Brain microvascular endothelial cell (primary cell): ENCODE measurements around the gene HBEGF.

ENCODE experiments used
- DNase-seq: peaks from one replicate; pipeline ENCODE4 v3.0.0-alpha.2; 2020
- H3K27ac ChIP-seq: fragments of 250-450 bp; sonication (Bioruptor Pico); 2 replicates; pipeline ENCODE4 v1.5.1; 2020; ENCODE audit warnings: mild to moderate bottlenecking, moderate library complexity
- H3K27me3 ChIP-seq: fragments of 250-450 bp; sonication (Bioruptor Pico); replicated peaks from 2 replicates; pipeline ENCODE4 v1.5.1; 2020; ENCODE audit warnings: mild to moderate bottlenecking
- H3K36me3 ChIP-seq: fragments of 250-450 bp; sonication (Bioruptor Pico); replicated peaks from 2 replicates; pipeline ENCODE4 v1.5.1; 2020; ENCODE audit warnings: mild to moderate bottlenecking
- H3K4me3 ChIP-seq: 2 replicates; pipeline ENCODE4 v1.5.1; 2011; ENCODE audit warnings: low read depth, mild to moderate bottlenecking, control low read depth, low read length, moderate library complexity
- in situ Hi-C: cut with HindIII; loops from 2 replicates; pipeline ENCODE4 v1.10.0; 2017; ENCODE audit warnings: low sequenced_read_pairs, low pct_ligation_motif_present
- TF ChIP-seq, protein P1 (sequence below): IDR thresholded peaks from 2 replicates; pipeline ENCODE4 v1.5.1; 2011; ENCODE audit warnings: low read depth, mild to moderate bottlenecking, moderate library complexity, low read length, control low read depth, inconsistent platforms; ENCODE audit errors: missing control alignments

Gene HBEGF

DNA sequence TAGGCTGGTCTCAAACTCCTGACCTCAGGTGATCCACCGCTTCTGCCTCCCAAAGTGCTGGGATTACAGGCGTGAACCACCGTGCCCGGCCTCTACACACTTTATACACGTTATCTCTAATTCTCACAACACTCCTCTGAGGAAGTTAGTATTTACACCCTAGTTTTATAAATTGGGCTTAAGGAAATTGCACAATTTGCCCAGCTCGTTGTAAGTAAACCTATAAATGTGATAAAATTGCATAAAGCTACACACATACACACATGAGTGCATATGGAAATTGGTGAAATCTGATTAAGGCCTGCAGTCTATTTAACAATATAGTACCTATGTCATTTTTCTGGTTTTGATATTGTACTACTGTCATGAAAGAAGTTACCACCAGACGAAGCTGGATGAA lies 9.1 kb upstream of the HBEGF start:
- no peak for DNase-seq
- no peaks in the 10 kb centered on the region for H3K27me3 ChIP-seq
- TF ChIP-seq, protein P1, sequence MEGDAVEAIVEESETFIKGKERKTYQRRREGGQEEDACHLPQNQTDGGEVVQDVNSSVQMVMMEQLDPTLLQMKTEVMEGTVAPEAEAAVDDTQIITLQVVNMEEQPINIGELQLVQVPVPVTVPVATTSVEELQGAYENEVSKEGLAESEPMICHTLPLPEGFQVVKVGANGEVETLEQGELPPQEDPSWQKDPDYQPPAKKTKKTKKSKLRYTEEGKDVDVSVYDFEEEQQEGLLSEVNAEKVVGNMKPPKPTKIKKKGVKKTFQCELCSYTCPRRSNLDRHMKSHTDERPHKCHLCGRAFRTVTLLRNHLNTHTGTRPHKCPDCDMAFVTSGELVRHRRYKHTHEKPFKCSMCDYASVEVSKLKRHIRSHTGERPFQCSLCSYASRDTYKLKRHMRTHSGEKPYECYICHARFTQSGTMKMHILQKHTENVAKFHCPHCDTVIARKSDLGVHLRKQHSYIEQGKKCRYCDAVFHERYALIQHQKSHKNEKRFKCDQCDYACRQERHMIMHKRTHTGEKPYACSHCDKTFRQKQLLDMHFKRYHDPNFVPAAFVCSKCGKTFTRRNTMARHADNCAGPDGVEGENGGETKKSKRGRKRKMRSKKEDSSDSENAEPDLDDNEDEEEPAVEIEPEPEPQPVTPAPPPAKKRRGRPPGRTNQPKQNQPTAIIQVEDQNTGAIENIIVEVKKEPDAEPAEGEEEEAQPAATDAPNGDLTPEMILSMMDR: no peak
- no peak overlapping the region for H3K27ac ChIP-seq
- in situ Hi-C loops: no loop called here
- H3K4me3 ChIP-seq: no peak overlapping the region
- H3K36me3 ChIP-seq: no peaks in the 10 kb centered on the region

DNA sequence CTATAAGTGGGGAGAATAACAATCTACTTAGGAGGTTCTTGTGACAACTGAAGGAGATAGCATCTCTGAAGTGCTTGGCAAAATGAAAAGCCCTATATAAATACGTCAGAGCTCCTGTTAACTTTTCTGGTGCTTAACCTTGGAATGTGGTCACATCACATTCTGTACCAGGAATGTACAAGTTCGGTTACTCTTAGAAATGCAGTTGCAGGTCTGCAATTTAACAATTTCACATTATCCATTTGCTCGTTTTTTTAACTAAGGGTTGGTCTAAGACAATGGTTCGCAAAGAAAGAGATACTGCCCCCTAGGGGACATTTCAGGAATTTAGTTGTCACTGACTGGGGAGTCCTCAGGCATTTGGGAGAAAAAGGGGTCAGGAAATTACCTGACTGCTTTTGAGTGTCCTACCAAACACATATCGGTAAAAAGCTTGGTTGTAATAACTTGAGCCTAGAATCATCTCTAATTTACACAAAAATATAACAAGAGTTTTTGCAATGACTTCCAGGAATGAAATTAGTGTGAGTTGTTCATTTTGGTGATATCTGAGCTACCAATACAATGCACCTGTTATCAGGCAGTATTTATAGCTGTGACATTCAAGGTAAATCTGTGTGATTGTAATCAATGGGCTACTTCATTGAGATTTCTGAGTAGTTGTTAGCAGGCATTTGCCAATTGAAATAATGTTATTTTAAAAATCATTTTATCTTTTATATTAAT lies 5.4 kb upstream of the HBEGF start:
- H3K27me3 ChIP-seq: no peaks in the 10 kb centered on the region
- H3K27ac ChIP-seq: no peak overlapping the region
- H3K4me3 ChIP-seq: no peak overlapping the region
- H3K36me3 ChIP-seq: no peaks in the 10 kb centered on the region
- TF ChIP-seq, protein P1: peak; percentile 80
- DNase-seq: peak; percentile 79
- in situ Hi-C loops: no loop called here

DNA sequence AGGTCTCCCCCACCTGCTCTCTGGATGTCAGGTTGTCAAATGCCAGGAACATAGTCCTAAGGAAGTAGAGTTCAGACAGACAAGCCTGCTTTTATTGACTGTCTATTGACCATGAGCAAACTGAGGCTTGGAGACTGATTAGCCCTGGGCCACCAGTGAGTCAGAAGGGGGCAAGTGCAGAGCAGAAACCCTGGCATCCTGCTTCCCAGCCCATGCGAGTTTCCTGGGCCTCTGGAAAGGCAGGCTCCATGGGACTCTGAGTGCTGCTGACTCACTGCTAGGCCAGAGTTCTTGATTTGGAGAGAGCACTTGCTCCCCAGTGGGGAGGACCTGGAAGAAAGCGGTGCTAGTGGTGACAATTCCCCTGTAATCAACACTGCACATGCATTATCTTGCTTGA lies 2.8 kb upstream of the HBEGF start:
- Histone ChIP-seq H3K27me3 (no peaks in the 10 kb centered on the region), H3K27ac (no peak overlapping the region), H3K36me3 (peaks cover 3% of the 10 kb centered on the region), H3K4me3 (no peak overlapping the region)
- in situ Hi-C loops: no loop called here
- TF ChIP-seq, protein P1: no peak
- DNase-seq: no peak

DNA sequence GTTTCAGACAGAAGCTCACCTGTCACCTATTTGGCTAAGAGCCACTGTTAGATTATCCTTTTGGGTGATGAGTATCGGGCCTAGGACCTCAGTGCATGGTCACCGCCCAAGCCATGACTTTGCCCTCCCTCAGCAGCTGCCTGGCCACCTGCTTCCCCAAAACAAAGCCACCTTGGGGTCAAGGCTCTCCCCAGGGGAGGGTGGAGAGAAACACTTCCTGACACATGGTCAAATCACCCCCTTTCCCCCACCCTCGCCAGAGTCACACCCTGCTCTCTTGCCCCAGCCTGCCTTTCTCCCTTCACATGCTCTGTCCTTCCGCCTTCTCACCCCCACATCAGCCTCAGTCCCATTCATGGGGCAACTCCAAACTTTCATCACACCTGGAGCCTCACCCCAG lies 1.7 kb upstream of the HBEGF start:
- DNase-seq: no peak
- H3K4me3 ChIP-seq: no peak overlapping the region
- peaks cover 12% of the 10 kb centered on the region for H3K36me3 ChIP-seq
- H3K27me3 ChIP-seq: no peaks in the 10 kb centered on the region
- no peak overlapping the region for H3K27ac ChIP-seq
- in situ Hi-C loops: no loop called here
- TF ChIP-seq, protein P1: no peak

DNA sequence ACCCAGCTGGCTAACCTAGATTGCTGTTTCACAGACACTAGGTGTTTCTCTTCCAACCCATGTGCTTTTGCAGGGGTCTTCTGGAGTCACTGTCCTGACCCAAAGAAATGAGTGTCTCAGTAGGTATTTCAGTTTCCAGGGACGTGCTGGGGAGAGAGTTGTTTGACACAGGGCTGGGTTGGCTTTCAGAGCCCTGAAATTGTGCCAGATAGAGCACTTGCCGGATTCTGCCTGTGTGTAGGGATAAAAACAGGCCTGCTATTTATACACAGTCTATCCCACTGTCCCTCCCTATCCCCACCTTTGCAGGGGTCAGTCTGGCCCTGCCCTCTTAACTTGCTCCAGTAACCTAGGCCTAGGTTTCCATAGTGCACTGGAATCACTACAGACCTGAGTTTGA lies 957 bp upstream of the HBEGF start:
- H3K27ac ChIP-seq: no peak overlapping the region
- no peaks in the 10 kb centered on the region for H3K27me3 ChIP-seq
- TF ChIP-seq, protein P1: no peak
- H3K4me3 ChIP-seq: no peak overlapping the region
- H3K36me3 ChIP-seq: peaks cover 17% of the 10 kb centered on the region
- in situ Hi-C loops: no loop called here
- no peak for DNase-seq

DNA sequence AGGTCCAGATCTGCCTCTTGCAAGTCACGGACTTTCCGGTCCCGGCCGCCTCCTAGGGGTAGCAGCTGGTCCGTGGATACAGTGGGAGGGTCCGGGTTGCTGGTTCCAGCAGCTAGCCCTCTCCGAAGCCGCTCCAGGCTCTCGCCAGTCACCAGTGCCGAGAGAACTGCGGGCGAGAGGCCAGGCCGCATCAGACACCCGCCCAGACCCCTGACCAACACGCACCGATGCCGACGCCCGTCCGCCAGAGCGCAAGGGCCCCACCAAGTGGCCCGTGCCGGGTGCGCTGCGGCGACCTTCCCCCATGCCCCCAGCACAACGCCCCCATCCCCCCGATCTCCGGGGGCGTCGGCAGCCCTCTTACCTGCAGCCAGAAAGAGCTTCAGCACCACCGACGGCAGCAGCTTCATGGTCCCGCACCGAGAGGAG lies 470 bp downstream of the HBEGF start:
- Histone ChIP-seq H3K27ac (peak overlapping the region; percentile 68), H3K27me3 (no peaks in the 10 kb centered on the region), H3K36me3 (peaks cover 31% of the 10 kb centered on the region), H3K4me3 (peak overlapping the region; percentile 81)
- DNase-seq: peak; percentile 56
- in situ Hi-C loops: no loop called here
- TF ChIP-seq, protein P1: peak; percentile 67
